Transverse colon (tissue), 4 donors: Measurements from ENCODE around the gene LEFTY1. TPM values are rescaled to one million over a fixed set of nuclear protein-coding genes. Genes with fewer than 3 reads are reported as not detected.
A peak's percentile ranks its signal among the peaks of the same experiment; 100 is the strongest.

Experiments
- DNase-seq: peaks from one replicate; pipeline ENCODE4 v3.0.0-alpha.2; 2019
- H3K27ac ChIP-seq, 4 donors: fragments of 200-600 bp; sonication (generic); 2 replicates each; pipeline ENCODE4 v1.5.1; 2016 to 2018; ENCODE audit warnings: inconsistent platforms in 4 of 4
- H3K27me3 ChIP-seq: fragments of 200-600 bp; sonication (generic); 2 replicates; pipeline ENCODE4 v1.5.1; 2017; ENCODE audit warnings: inconsistent platforms
- H3K36me3 ChIP-seq, 4 donors: fragments of 200-600 bp; sonication (generic); 2 replicates each; pipeline ENCODE4 v1.5.1; 2017 to 2019; ENCODE audit warnings: inconsistent platforms in 4 of 4
- H3K4me1 ChIP-seq, 4 donors: fragments of 200-600 bp; sonication (generic); 2 replicates each; pipeline ENCODE4 v1.5.1; 2017 to 2020; ENCODE audit warnings: inconsistent platforms in 4 of 4
- H3K4me3 ChIP-seq, 4 donors: fragments of 200-600 bp; sonication (generic); 1 replicate in 1 of 4; 2 replicates in 3 of 4; pipeline versions ENCODE4 v1.5.1 to v1.6.1; 2017 to 2019; ENCODE audit warnings: inconsistent platforms in 4 of 4
- H3K9me3 ChIP-seq, 2 donors: fragments of 200-600 bp; sonication (generic); 2 replicates each; pipeline ENCODE4 v1.5.1; 2017 to 2019; ENCODE audit warnings: inconsistent platforms in 2 of 2
- CTCF ChIP-seq, 5 experiments: fragments of 200-600 bp in 3 of 5; fragments of 450-650 bp in 2 of 5; sonication (generic) in 3 of 5; IDR thresholded peaks; 1 replicate in 2 of 5; 2 replicates in 3 of 5; pipeline ENCODE4 v1.5.1; 2016 to 2017; ENCODE audit warnings: antibody characterized with exemption in 5 of 5, inconsistent platforms in 3 of 5, mild to moderate bottlenecking in 2 of 5, moderate library complexity in 1 of 5
- EP300 ChIP-seq: sonication (generic); formaldehyde crosslinking; IDR thresholded peaks from one replicate; pipeline ENCODE4 v1.6.1; 2017; ENCODE audit warnings: antibody characterized with exemption, low read depth
- POLR2A ChIP-seq: fragments of 450-650 bp; IDR thresholded peaks from one replicate; pipeline ENCODE4 v1.6.1; 2016; ENCODE audit warnings: antibody characterized with exemption, mild to moderate bottlenecking, moderate library complexity
- POLR2AphosphoS5 ChIP-seq, 3 donors: sonication (generic); formaldehyde crosslinking; IDR thresholded peaks; one replicate each; pipeline ENCODE4 v1.6.1; 2016; ENCODE audit warnings: antibody characterized with exemption in 3 of 3
- WGBS, 2 donors: methylation state at CpG; one replicate each; pipeline ENCODE4 v1.1.5; 2018; ENCODE audit warnings: low coverage in 1 of 2; 5-methylcytosine and 5-hydroxymethylcytosine counted together
- in situ Hi-C, 4 donors: fragments of 200-750 bp; cut with MboI; loops; one replicate each; pipeline versions ENCODE4 v1.15.0 to v1.15.1; 2017; ENCODE audit warnings: low sequenced_read_pairs in 3 of 4, low pct_ligation_motif_present in 1 of 4, low pct_unique_long_range_greater_than_20kb in 1 of 4
- intact Hi-C: fragments of 100-400 bp; cut with DNase I; formaldehyde crosslinking; loops from one replicate; pipeline ENCODE4 v1.15.1; 2023; ENCODE audit warnings: low total_unique reads
- total RNA-seq, 4 donors: library from RNA; depleted of rRNA; stranded (reverse); fragments of >200 nt; gene quantifications; one replicate each; pipeline ENCODE4 v1.1.0, GENCODE V29; 2016

The LEFTY1 gene
- total RNA-seq, 4 donors from 2014 or later, result 86.0 to 320 (median 214) TPM

GRCh38 chr1:225928186-225929175 is 39.5 kb upstream of the LEFTY1 start:
- H3K4me3 ChIP-seq, result no peak overlapping the region
- peaks cover 0 to 7% (median 6%) of the 10 kb centered on the region in 4 donors for H3K4me1 ChIP-seq
- intact Hi-C loops, result loop anchor here (1.0 kb wide), 1 partner anchor 42 kb away; no protein-coding TSS in a partner anchor
- H3K9me3 ChIP-seq, result no peaks in the 10 kb centered on the region
- H3K27ac ChIP-seq, result no peak overlapping the region
- TF ChIP-seq CTCF (IDR thresholded peaks at IDR 0.05), result no peak
- TF ChIP-seq POLR2AphosphoS5 (IDR thresholded peaks at IDR 0.05), result no peak
- TF ChIP-seq EP300, result no peak
- TF ChIP-seq POLR2A, result no peak
- no peaks in the 10 kb centered on the region for H3K27me3 ChIP-seq
- no peak for DNase-seq
- 81 to 83% methylated on average over 3 to 14 of the region's 14 CpGs for WGBS, 2 donors
- no peaks in the 10 kb centered on the region for H3K36me3 ChIP-seq
- in situ Hi-C loops, result no loop called here

- DNase-seq, result no peak
- H3K27me3 ChIP-seq, result no peaks in the 10 kb centered on the region
- in situ Hi-C loops (no loop called here), intact Hi-C loops (no loop called here)
- no peak overlapping the region for H3K27ac ChIP-seq
- WGBS, 2 donors, result 95% methylated on average over 3 of the region's 3 CpGs; no CpG with 5 or more reads in 1 of the 2 donors
- H3K4me1 ChIP-seq, result peaks cover 9 to 19% (median 18%) of the 10 kb centered on the region in 4 donors
- H3K9me3 ChIP-seq, result no peaks in the 10 kb centered on the region
- no peaks in the 10 kb centered on the region for H3K36me3 ChIP-seq
- no peak overlapping the region for H3K4me3 ChIP-seq
- TF ChIP-seq POLR2AphosphoS5 (IDR thresholded peaks at IDR 0.05) (no peak), CTCF (IDR thresholded peaks at IDR 0.05) (no peak), EP300 (no peak), POLR2A (no peak)
Observed at GRCh38 chr1:225926551-225927113, 37.7 kb upstream of the LEFTY1 start.

- Histone ChIP-seq H3K9me3 (no peaks in the 10 kb centered on the region), H3K27ac (peak within 1 kb of the TSS; percentile 91 to 98 (median 94)), H3K27me3 (no peaks in the 10 kb centered on the region), H3K36me3 (no peaks in the 10 kb centered on the region), H3K4me3 (peak within 1 kb of the TSS; percentile 63 to 91 (median 86)), H3K4me1 (peaks cover 9 to 32% (median 26%) of the 10 kb centered on the region in 4 donors)
- TF ChIP-seq CTCF (IDR thresholded peaks at IDR 0.05) (no peak), POLR2AphosphoS5 (IDR thresholded peaks at IDR 0.05) (peak; percentile 89 to 92 (median 92)), POLR2A (peak; percentile 89), EP300 (no peak)
- intact Hi-C loops (no loop called here), in situ Hi-C loops (loop anchor here in 2 of 4 donors (25.0 kb wide), 2 partner anchors 137 to 437 kb away; partner anchors contain the start of gene SRP9 (in 1 of the 2))
- peak; percentile 96 for DNase-seq
- WGBS, 2 donors, result 0% methylated on average over 43 of the region's 80 CpGs; no CpG with 5 or more reads in 1 of the 2 donors
Observed at GRCh38 chr1:225923692-225924555, 35.0 kb upstream of the LEFTY1 start, which contains the start of gene PYCR2. Gene PYCR2 (minus strand): TSS chr1:225924250. CDS start chr1:225924110, 140 bp downstream.
